Coronary artery (tissue), 2 donors: ENCODE data around the gene RENBP.
A peak's percentile ranks its signal among the peaks of the same experiment; 100 is the strongest.

Experiments
- DNase-seq: peaks from one replicate; pipeline ENCODE4 v3.0.0-alpha.2; 2017; ENCODE audit warnings: low spot score
- H3K27ac ChIP-seq, 2 donors: fragments of 200-600 bp; sonication (generic); one replicate each; pipeline ENCODE4 v1.5.1; 2016 to 2019
- H3K4me3 ChIP-seq: fragments of 200-600 bp; sonication (generic); 2 replicates; pipeline ENCODE4 v1.5.1; 2016; ENCODE audit warnings: mild to moderate bottlenecking, moderate library complexity
- CTCF ChIP-seq: fragments of 200-600 bp; sonication (generic); IDR thresholded peaks from one replicate; pipeline ENCODE4 v1.5.1; 2019; ENCODE audit warnings: antibody characterized with exemption

The RENBP gene

GRCh38 chrX:153886915-153887314, 57.5 kb downstream of the RENBP start:
- DNase-seq, result no peak
- TF ChIP-seq CTCF, result no peak
- Histone ChIP-seq H3K4me3 (no peak overlapping the region), H3K27ac (peak overlapping the region in 1 of 2 donors; percentile 31)

- Histone ChIP-seq H3K27ac (peak within 1 kb of the TSS in 1 of 2 donors; percentile 31), H3K4me3 (peak within 1 kb of the TSS; percentile 60)
- DNase-seq, result no peak
- TF ChIP-seq CTCF, result no peak
Measured at GRCh38 chrX:153885968-153886903, 58.2 kb downstream of the RENBP start, which contains the start of gene L1CAM. TSS of gene L1CAM (minus strand) at chrX:153886173. CDS start at chrX:153875836, 10,337 bp downstream.
